IMR-90 (cell line): ENCODE measurements around the gene SSC4D. TPM values are rescaled to one million over a fixed set of nuclear protein-coding genes. Genes with fewer than 3 reads are reported as not detected.

Experiments used
- ATAC-seq: fragments of 200-7000 bp; cut with Tn5 transposase; 2 replicates; pipeline ENCODE4 v1.9.1; 2020; ENCODE audit warnings: low read depth, mild to moderate bottlenecking, moderate library complexity
- BruUV-seq: library from RNA; stranded (reverse); fragments of 400-500 nt; replicated peaks from 2 replicates; lab custom pipeline; 2021; lab: Mats Ljungman, UMichigan
- CTCF ChIA-PET: fragments of 300-600 bp; formaldehyde crosslinking; extraction: SDS; loops from one replicate; lab custom pipeline; 2021; ENCODE audit warnings: antibody characterized with exemption; lab: Yijun Ruan, JAX
- POLR2A ChIA-PET: fragments of 300-600 bp; sonication (Branson Sonifier 250); formaldehyde crosslinking; loops from one replicate; lab custom pipeline; 2022; ENCODE audit warnings: antibody characterized with exemption; ENCODE audit not compliant: unreplicated experiment; lab: Charles Lee
- DNase-seq: peaks from one replicate; pipeline ENCODE4 v3.0.0; 2013
- H2AFZ ChIP-seq: replicated peaks from 2 replicates; pipeline ENCODE3; 2013; ENCODE audit warnings: low read length, mild to moderate bottlenecking; ENCODE audit not compliant: poor library complexity
- H2AK5ac ChIP-seq: 2 replicates; pipeline ENCODE4 v1.6.1; 2013; ENCODE audit warnings: low read depth, low read length, inconsistent platforms
- H2AK9ac ChIP-seq: replicated peaks from 2 replicates; pipeline ENCODE3; 2013; ENCODE audit warnings: mild to moderate bottlenecking, low read depth, low read length, moderate library complexity; ENCODE audit not compliant: poor library complexity
- H2BK120ac ChIP-seq: 2 replicates; pipeline ENCODE4 v1.6.1; 2013; ENCODE audit warnings: low read depth, low read length, inconsistent platforms
- H2BK15ac ChIP-seq: 3 replicates; pipeline ENCODE4 v1.6.1; 2013; ENCODE audit warnings: low read depth, low read length, inconsistent platforms
- H2BK20ac ChIP-seq: 2 replicates; pipeline ENCODE4 v1.6.1; 2013; ENCODE audit warnings: low read depth, mild to moderate bottlenecking, inconsistent platforms, low read length, moderate library complexity
- H2BK5ac ChIP-seq: 2 replicates; pipeline ENCODE4 v1.6.1; 2013; ENCODE audit warnings: mild to moderate bottlenecking, low read depth, low read length, inconsistent platforms; ENCODE audit not compliant: poor library complexity, severe bottlenecking
- H3K14ac ChIP-seq: replicated peaks from 2 replicates; pipeline ENCODE4 v1.6.1; 2013; ENCODE audit warnings: low read depth, low read length, inconsistent platforms
- H3K18ac ChIP-seq: 2 replicates; pipeline ENCODE4 v1.6.1; 2013; ENCODE audit warnings: low read depth, low read length, control low read depth
- H3K23ac ChIP-seq: 2 replicates; pipeline ENCODE4 v1.6.1; 2013; ENCODE audit warnings: low read depth, low read length, inconsistent platforms
- H3K27ac ChIP-seq: 2 replicates; pipeline ENCODE4 v1.5.1; 2013; ENCODE audit warnings: mild to moderate bottlenecking, control low read depth, low read length; ENCODE audit not compliant: insufficient read depth
- H3K27me3 ChIP-seq: 2 replicates; pipeline ENCODE4 v1.6.1; 2013; ENCODE audit warnings: low read length; ENCODE audit not compliant: control insufficient read depth, insufficient read depth
- H3K36me3 ChIP-seq: 2 replicates; pipeline ENCODE4 v1.6.1; 2013; ENCODE audit warnings: low read length, mixed read lengths; ENCODE audit not compliant: control insufficient read depth, insufficient read depth
- H3K4ac ChIP-seq: 2 replicates; pipeline ENCODE4 v1.6.1; 2013; ENCODE audit warnings: low read depth, low read length, inconsistent platforms
- H3K4me1 ChIP-seq: 2 replicates; pipeline ENCODE4 v1.6.1; 2013; ENCODE audit warnings: low read length, mixed read lengths; ENCODE audit not compliant: control insufficient read depth, insufficient read depth
- H3K4me2 ChIP-seq: 2 replicates; pipeline ENCODE4 v1.6.1; 2013; ENCODE audit warnings: low read depth, mild to moderate bottlenecking, control low read depth, low read length, moderate library complexity
- H3K4me3 ChIP-seq: 2 replicates; pipeline ENCODE4 v1.5.1; 2013; ENCODE audit warnings: low read depth, mild to moderate bottlenecking, control low read depth, low read length, moderate library complexity; ENCODE audit not compliant: insufficient read depth
- H3K56ac ChIP-seq: 2 replicates; pipeline ENCODE4 v1.6.1; 2013; ENCODE audit warnings: low read length, inconsistent platforms; ENCODE audit not compliant: insufficient read depth; ENCODE audit errors: extremely low read depth
- H3K79me1 ChIP-seq, 2 experiments: 2 replicates each; pipeline ENCODE4 v1.6.1; 2013; ENCODE audit warnings: low read length in 2 of 2, inconsistent platforms in 1 of 2, low read depth in 1 of 2
- H3K9ac ChIP-seq: 2 replicates; pipeline ENCODE4 v1.6.1; 2013; ENCODE audit warnings: low read depth, low read length, control low read depth
- H3K9me1 ChIP-seq: 2 replicates; pipeline ENCODE4 v1.6.1; 2013; ENCODE audit warnings: low read length, inconsistent platforms; ENCODE audit not compliant: insufficient read depth
- H3K9me3 ChIP-seq: 2 replicates; pipeline ENCODE4 v1.6.1; 2013; ENCODE audit warnings: low read length; ENCODE audit not compliant: control insufficient read depth, insufficient read depth
- H4K20me1 ChIP-seq: 2 replicates; pipeline ENCODE4 v1.6.1; 2013; ENCODE audit warnings: low read length, inconsistent platforms; ENCODE audit not compliant: insufficient read depth
- H4K5ac ChIP-seq: 2 replicates; pipeline ENCODE4 v1.6.1; 2013; ENCODE audit warnings: mild to moderate bottlenecking, low read depth, low read length, control low read depth
- H4K8ac ChIP-seq, 2 experiments: 2 replicates each; pipeline ENCODE4 v1.6.1; 2013; ENCODE audit warnings: low read depth in 2 of 2, low read length in 2 of 2, control low read depth in 1 of 2, inconsistent platforms in 1 of 2
- H4K91ac ChIP-seq: 2 replicates; pipeline ENCODE4 v1.6.1; 2013; ENCODE audit warnings: low read depth, low read length, inconsistent platforms; ENCODE audit not compliant: insufficient read depth
- CEBPB ChIP-seq: IDR thresholded peaks from 2 replicates; pipeline ENCODE4 v1.6.1; 2012; ENCODE audit warnings: low read depth, low read length, improper control_type of control experiment
- CHD1 ChIP-seq: IDR thresholded peaks from 2 replicates; pipeline ENCODE4 v1.6.1; 2012; ENCODE audit warnings: low read depth, low read length, improper control_type of control experiment
- CTCF ChIP-seq: conservative IDR thresholded peaks from 2 replicates; pipeline ENCODE4 v1.5.1; 2012; ENCODE audit warnings: mild to moderate bottlenecking, low read depth, low read length, improper control_type of control experiment
- ELK1 ChIP-seq: fragments of 150-350 bp; IDR thresholded peaks from 2 replicates; pipeline ENCODE4 v1.6.1; 2016; ENCODE audit warnings: low read depth, mild to moderate bottlenecking, low read length, moderate library complexity, borderline replicate concordance
- RFX5 ChIP-seq: IDR thresholded peaks from 2 replicates; pipeline ENCODE4 v1.8.0; 2012; ENCODE audit warnings: low read depth, mild to moderate bottlenecking, low read length, moderate library complexity
- SMC3 ChIP-seq: fragments of 150-350 bp; IDR thresholded peaks from 2 replicates; pipeline ENCODE4 v1.6.1; 2016; ENCODE audit warnings: low read depth, mild to moderate bottlenecking, antibody characterized with exemption, low read length, moderate library complexity
- WGBS, 2 experiments: methylation state at CpG; one replicate each; pipeline versions ENCODE4 v1.1.5 to v1.1.7; 2013; ENCODE audit warnings: missing lambda C conversion rate in 2 of 2; ENCODE audit not compliant: insufficient read length in 1 of 2; ENCODE audit errors: extremely low coverage in 2 of 2; 5-methylcytosine and 5-hydroxymethylcytosine counted together
- dilution Hi-C: fragments of 300-500 bp; cut with HindIII; formaldehyde crosslinking; loops from one replicate; pipeline ENCODE4 v1.14.3; 2018; ENCODE audit warnings: low sequenced_read_pairs; ENCODE audit not compliant: unreplicated experiment
- in situ Hi-C: fragments of 300-500 bp; cut with MboI; formaldehyde crosslinking; loops from 3 replicates; pipeline ENCODE4 v1.14.3; 2019; ENCODE audit warnings: low sequenced_read_pairs, inconsistent platforms, mixed read lengths
- intact Hi-C: fragments of 100-400 bp; cut with micrococcal nuclease; formaldehyde crosslinking; loops from 2 replicates; pipeline ENCODE4 v1.10.0; 2022
- polyA plus RNA-seq, 3 experiments: library from polyadenylated mRNA; depleted of rRNA; stranded (reverse); fragments of >200 nt; gene quantifications; 2 replicates each; pipeline ENCODE4 v1.2.3, GENCODE V29; 2012; ENCODE audit warnings: low replicate concordance in 1 of 3
- total RNA-seq: library from RNA; depleted of rRNA; stranded (reverse); fragments of >200 nt; gene quantifications from 2 replicates; pipeline ENCODE4 v1.2.3, GENCODE V29; 2012

SSC4D gene
- total and polyA plus RNA-seq, 2 of the 4 experiments (the other 2 are of a cell fraction) = 0.36 to 0.70 TPM

GRCh38 chr7:76380623-76380966 lies 28.9 kb downstream of the SSC4D start:
- Histone ChIP-seq H3K23ac (peak overlapping the region; percentile 91; the same call in 1 of the 2 replicates), H4K91ac (peak overlapping the region; percentile 97), H3K4me2 (peak overlapping the region; percentile 77), H2BK15ac (peak overlapping the region; percentile 99), H3K56ac (peak overlapping the region; percentile 95), H4K20me1 (no peaks in the 10 kb centered on the region), H2BK5ac (peak overlapping the region; percentile 93), H2AFZ (peak overlapping the region; percentile 90), H3K9me1 (peaks cover 20% of the 10 kb centered on the region; the same call in 1 of the 2 replicates), H4K8ac (peak overlapping the region; percentile 98 to 99), H3K27me3 (no peaks in the 10 kb centered on the region), H2BK120ac (peak overlapping the region; percentile 92), H3K9me3 (no peaks in the 10 kb centered on the region), H3K9ac (peak overlapping the region; percentile 62), H3K4me3 (no peak overlapping the region), H3K79me1 (peaks cover 0 to 3% of the 10 kb centered on the region in 2 experiments; a peak in 1 of 4 replicates), H4K5ac (peak overlapping the region; percentile 98), H3K4me1 (peaks cover 11% of the 10 kb centered on the region), H2AK5ac (peak overlapping the region; percentile 89), H3K27ac (peak overlapping the region; percentile 90), H2AK9ac (peak overlapping the region; percentile 80), H3K4ac (peak overlapping the region; percentile 93), H3K18ac (peak overlapping the region; percentile 83), H3K14ac (peak overlapping the region; percentile 99), H3K36me3 (no peaks in the 10 kb centered on the region), H2BK20ac (peak overlapping the region; percentile 91)
- CTCF ChIA-PET = no interaction called here
- intact Hi-C loops (no loop called here), in situ Hi-C loops (no loop called here), dilution Hi-C loops (no loop called here)
- POLR2A ChIA-PET = no interaction called here
- no TSS peak for BruUV-seq
- TF ChIP-seq CEBPB (no peak), CHD1 (no peak), CTCF (no peak), ELK1 (no peak), RFX5 (no peak), SMC3 (no peak)
- DNase-seq = no peak
- 93% methylated on average over 2 of the region's 7 CpGs; no CpG with 5 or more reads in 1 of the 2 experiments for WGBS, 2 experiments
- ATAC-seq = no peak
